ENCODE results near the gene RNF20. TPM values are rescaled to one million over a fixed set of nuclear protein-coding genes. Genes with fewer than 3 reads are reported as not detected.
A peak's percentile ranks its signal among the peaks of the same experiment; 100 is the strongest.

Gene RNF20
- polyA plus RNA-seq, 4 donors, result 6.8 to 36.5 (median 13.6) TPM

DNA sequence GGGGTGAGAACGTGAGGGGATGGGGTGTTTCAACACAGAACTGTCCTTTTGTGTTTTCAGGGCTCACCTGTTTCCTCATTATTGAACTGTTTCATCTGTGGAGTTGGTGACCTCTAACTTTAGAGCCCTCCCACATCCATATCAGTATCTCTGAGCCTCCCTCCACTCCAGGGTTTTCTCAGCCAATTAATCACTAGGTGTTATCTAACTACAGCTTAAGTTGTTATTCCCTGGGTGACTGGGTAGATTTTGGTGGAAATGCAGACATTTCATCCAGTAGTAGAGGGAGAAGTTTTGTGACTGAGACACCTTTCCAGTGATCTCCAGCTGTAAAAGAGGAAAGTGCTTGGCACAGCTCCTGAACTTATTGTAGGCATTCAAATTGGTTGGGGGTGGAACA, 37.5 kb downstream of the RNF20 start:
- Histone ChIP-seq H3K4me3 (ENCODE audit: low read depth in 1 of 3, low read length in 3 of 3) (no peak overlapping the region), H3K27ac (ENCODE audit: low read depth in 1 of 3, low read length in 2 of 3) (no peak overlapping the region), H3K27me3 (ENCODE audit: control insufficient read depth in 3 of 3, insufficient read depth in 3 of 3, low read length in 3 of 3) (no peaks in the 10 kb centered on the region), H3K4me1 (ENCODE audit: control insufficient read depth in 3 of 3, insufficient read depth in 2 of 3, low read depth in 1 of 3, low read length in 2 of 3) (no peaks in the 10 kb centered on the region), H3K36me3 (ENCODE audit: control insufficient read depth in 3 of 3, insufficient read depth in 2 of 3, low read depth in 1 of 3, low read length in 3 of 3) (peaks cover 0 to 6% (median 2%) of the 10 kb centered on the region in 3 donors), H3K9me3 (ENCODE audit: control insufficient read depth in 2 of 2, insufficient read depth in 1 of 2, low read depth in 1 of 2, low read length in 1 of 2) (no peaks in the 10 kb centered on the region)
- no peak for DNase-seq
- no peak for FAIRE-seq
- 47 to 73% (median 68%) methylated on average over 1 of the region's 1 CpG for WGBS, 3 donors

DNA sequence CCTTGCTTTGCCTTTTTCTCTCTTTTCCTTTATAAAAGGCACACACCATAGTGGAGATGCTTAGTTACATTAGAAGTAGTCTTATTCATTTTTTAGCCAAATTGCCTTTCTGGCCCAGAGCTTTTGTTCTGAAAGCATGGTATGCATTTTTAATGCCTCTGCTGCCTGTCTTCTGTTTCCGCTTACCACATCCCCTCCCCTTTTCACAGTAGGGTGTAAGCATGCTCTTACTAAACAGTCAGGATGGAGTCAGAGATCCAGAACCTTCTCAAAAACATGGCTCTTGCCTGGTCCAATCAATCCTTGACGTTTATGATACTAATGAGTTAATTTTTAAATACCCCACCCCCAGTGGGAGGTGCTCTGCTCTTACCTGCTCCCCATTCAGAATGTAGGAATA, 38.7 kb downstream of the RNF20 start:
- DNase-seq, result no peak
- Histone ChIP-seq H3K4me3 (ENCODE audit: low read depth in 1 of 3, low read length in 3 of 3) (no peak overlapping the region), H3K27me3 (ENCODE audit: control insufficient read depth in 3 of 3, insufficient read depth in 3 of 3, low read length in 3 of 3) (no peaks in the 10 kb centered on the region), H3K36me3 (ENCODE audit: control insufficient read depth in 3 of 3, insufficient read depth in 2 of 3, low read depth in 1 of 3, low read length in 3 of 3) (peaks cover 0 to 6% (median 0%) of the 10 kb centered on the region in 3 donors), H3K4me1 (ENCODE audit: control insufficient read depth in 3 of 3, insufficient read depth in 2 of 3, low read depth in 1 of 3, low read length in 2 of 3) (no peaks in the 10 kb centered on the region), H3K27ac (ENCODE audit: low read depth in 1 of 3, low read length in 2 of 3) (no peak overlapping the region), H3K9me3 (ENCODE audit: control insufficient read depth in 2 of 2, insufficient read depth in 1 of 2, low read depth in 1 of 2, low read length in 1 of 2) (no peaks in the 10 kb centered on the region)
- FAIRE-seq, result no peak
- 43 to 58% (median 46%) methylated on average over 2 of the region's 2 CpGs for WGBS, 3 donors

DNA sequence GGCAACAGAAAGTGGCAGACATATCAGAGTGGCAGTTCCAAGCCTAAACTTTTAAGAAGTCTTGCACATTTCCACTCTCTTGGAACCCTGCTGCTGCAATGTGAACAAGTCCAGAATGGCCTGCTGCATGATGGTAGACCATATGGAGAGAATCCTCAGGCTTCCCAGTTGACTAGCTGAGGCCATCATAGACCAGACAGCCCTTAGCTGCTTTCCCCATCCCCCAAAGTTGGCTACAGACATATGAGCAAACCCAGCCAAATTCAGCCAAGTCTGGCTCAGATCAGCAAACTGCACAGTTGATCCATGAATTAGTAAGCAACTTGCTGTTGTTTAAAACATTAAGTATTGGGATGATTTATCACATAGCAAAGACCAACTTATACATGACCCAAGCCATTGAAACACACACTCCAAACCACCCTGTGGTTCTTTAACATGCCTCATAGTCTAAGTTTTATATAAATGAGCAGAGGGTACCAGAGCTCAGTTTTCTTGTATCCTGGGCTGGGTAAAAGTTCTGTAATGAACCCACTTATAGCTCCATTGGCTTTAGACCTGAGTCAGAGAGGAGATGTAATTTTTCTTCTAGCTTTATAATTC, 41.2 kb downstream of the RNF20 start:
- H3K4me1 ChIP-seq (ENCODE audit: control insufficient read depth in 3 of 3, insufficient read depth in 2 of 3, low read depth in 1 of 3, low read length in 2 of 3), result no peaks in the 10 kb centered on the region
- no peaks in the 10 kb centered on the region for H3K9me3 ChIP-seq (ENCODE audit: control insufficient read depth in 2 of 2, insufficient read depth in 1 of 2, low read depth in 1 of 2, low read length in 1 of 2)
- no peak for FAIRE-seq
- no peak for DNase-seq
- no peak overlapping the region for H3K4me3 ChIP-seq (ENCODE audit: low read depth in 1 of 3, low read length in 3 of 3)
- H3K36me3 ChIP-seq (ENCODE audit: control insufficient read depth in 3 of 3, insufficient read depth in 2 of 3, low read depth in 1 of 3, low read length in 3 of 3), result peaks cover 0 to 3% (median 0%) of the 10 kb centered on the region in 3 donors
- H3K27me3 ChIP-seq (ENCODE audit: control insufficient read depth in 3 of 3, insufficient read depth in 3 of 3, low read length in 3 of 3), result peaks cover 0 to 3% (median 0%) of the 10 kb centered on the region in 3 donors
- no peak overlapping the region for H3K27ac ChIP-seq (ENCODE audit: low read depth in 1 of 3, low read length in 2 of 3)

DNA sequence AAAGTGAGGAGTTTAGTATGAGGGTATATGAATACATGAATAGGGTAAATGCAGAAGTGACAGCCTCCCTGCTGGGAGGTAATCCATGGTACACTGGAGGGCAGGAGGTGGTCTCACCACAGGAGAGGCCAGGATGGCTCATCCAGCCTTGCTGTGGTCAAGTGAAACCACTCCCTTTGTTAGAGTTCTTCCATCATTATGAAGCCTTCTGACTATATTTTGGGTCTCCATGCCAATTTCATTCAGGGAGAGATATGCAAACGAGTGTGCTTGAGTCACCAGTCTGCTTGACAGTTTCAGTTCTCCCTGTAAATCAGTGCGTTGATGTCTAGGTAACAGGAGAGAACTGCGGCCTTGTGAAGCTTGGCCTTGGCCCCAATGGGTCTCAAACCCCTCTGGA, 44.7 kb downstream of the RNF20 start:
- no peak for FAIRE-seq
- 72 to 81% (median 75%) methylated on average over 3 of the region's 3 CpGs for WGBS, 3 donors

DNA sequence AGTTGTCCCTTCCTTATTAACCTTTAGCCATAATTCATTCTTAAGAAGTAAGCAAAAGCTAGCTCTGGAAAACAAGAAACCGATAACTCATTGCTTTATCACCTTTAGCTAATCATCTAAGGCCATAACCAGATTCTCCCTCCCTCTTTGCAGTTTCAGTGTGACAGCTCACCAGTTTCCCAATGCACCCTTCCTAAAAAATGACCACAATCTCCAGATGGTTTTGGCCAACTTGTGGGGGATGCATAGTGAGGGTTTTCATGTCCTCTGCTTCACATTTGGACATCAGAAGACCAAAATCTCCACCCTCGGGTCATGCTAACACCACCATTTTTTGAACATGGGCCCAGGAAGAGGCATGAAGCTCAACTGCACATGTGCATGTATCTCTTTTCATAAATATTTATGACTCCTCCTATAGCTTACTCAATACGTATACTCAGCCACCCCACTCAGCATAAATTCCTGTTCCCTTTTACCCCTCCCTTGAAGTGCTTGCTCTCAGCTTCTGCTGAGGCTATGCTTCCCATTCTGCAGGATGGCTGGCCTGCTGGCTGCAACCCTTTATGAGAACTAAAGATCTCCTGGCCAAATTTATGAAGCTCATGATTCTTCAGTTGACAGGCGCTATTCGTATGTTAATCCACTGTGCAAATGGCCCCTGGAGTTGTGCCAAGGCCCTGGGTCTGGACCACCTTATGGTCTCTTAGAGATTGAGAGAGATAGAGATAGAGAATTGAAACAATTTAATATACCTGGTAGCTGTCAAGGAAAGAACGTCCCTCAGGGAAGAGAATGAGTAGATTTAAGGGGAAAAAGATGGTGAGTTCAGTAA, 46.3 kb downstream of the RNF20 start:
- peaks cover 0 to 3% (median 0%) of the 10 kb centered on the region in 3 donors for H3K27me3 ChIP-seq (ENCODE audit: control insufficient read depth in 3 of 3, insufficient read depth in 3 of 3, low read length in 3 of 3)
- no peaks in the 10 kb centered on the region for H3K9me3 ChIP-seq (ENCODE audit: control insufficient read depth in 2 of 2, insufficient read depth in 1 of 2, low read depth in 1 of 2, low read length in 1 of 2)
- FAIRE-seq, result no peak
- H3K4me1 ChIP-seq (ENCODE audit: control insufficient read depth in 3 of 3, insufficient read depth in 2 of 3, low read depth in 1 of 3, low read length in 2 of 3), result no peaks in the 10 kb centered on the region
- 79 to 90% (median 87%) methylated on average over 6 of the region's 6 CpGs for WGBS, 3 donors
- no peak overlapping the region for H3K27ac ChIP-seq (ENCODE audit: low read depth in 1 of 3, low read length in 2 of 3)
- H3K36me3 ChIP-seq (ENCODE audit: control insufficient read depth in 3 of 3, insufficient read depth in 2 of 3, low read depth in 1 of 3, low read length in 3 of 3), result no peaks in the 10 kb centered on the region
- H3K4me3 ChIP-seq (ENCODE audit: low read depth in 1 of 3, low read length in 3 of 3), result no peak overlapping the region
- no peak for DNase-seq

More for the DNA sequence above, 44.7 kb downstream of the RNF20 start:
- DNase-seq, result no peak
- Histone ChIP-seq H3K4me1 (ENCODE audit: control insufficient read depth in 3 of 3, insufficient read depth in 2 of 3, low read depth in 1 of 3, low read length in 2 of 3) (no peaks in the 10 kb centered on the region), H3K36me3 (ENCODE audit: control insufficient read depth in 3 of 3, insufficient read depth in 2 of 3, low read depth in 1 of 3, low read length in 3 of 3) (no peaks in the 10 kb centered on the region), H3K9me3 (ENCODE audit: control insufficient read depth in 2 of 2, insufficient read depth in 1 of 2, low read depth in 1 of 2, low read length in 1 of 2) (no peaks in the 10 kb centered on the region), H3K4me3 (ENCODE audit: low read depth in 1 of 3, low read length in 3 of 3) (no peak overlapping the region), H3K27ac (ENCODE audit: low read depth in 1 of 3, low read length in 2 of 3) (no peak overlapping the region), H3K27me3 (ENCODE audit: control insufficient read depth in 3 of 3, insufficient read depth in 3 of 3, low read length in 3 of 3) (peaks cover 0 to 3% (median 0%) of the 10 kb centered on the region in 3 donors)

DNA sequence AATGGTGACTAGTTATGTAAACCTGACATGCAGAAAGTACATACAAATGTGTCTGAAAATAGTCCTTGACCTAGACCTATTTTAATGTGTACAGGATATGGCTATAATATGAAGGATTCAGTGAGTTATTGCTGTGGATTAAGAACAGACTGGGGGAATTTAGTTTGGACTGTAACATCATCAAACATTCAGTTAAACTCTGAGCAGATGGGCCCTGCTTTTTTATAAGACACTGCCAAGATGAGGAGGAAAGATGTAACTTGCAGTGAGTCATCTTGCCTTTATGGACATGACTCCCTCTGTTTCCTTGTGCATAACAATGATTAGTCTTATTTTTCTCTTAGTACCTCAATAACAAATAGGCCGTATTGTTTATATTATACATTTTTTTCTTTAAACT, 48.9 kb downstream of the RNF20 start:
- H3K27ac ChIP-seq (ENCODE audit: low read depth in 1 of 3, low read length in 2 of 3), result no peak overlapping the region
- H3K27me3 ChIP-seq (ENCODE audit: control insufficient read depth in 3 of 3, insufficient read depth in 3 of 3, low read length in 3 of 3), result peaks cover 0 to 3% (median 0%) of the 10 kb centered on the region in 3 donors
- DNase-seq, result no peak
- 49 to 85% (median 80%) methylated on average over 1 of the region's 1 CpG for WGBS, 3 donors
- FAIRE-seq, result no peak
- H3K36me3 ChIP-seq (ENCODE audit: control insufficient read depth in 3 of 3, insufficient read depth in 2 of 3, low read depth in 1 of 3, low read length in 3 of 3), result no peaks in the 10 kb centered on the region
- H3K4me1 ChIP-seq (ENCODE audit: control insufficient read depth in 3 of 3, insufficient read depth in 2 of 3, low read depth in 1 of 3, low read length in 2 of 3), result no peaks in the 10 kb centered on the region
- no peak overlapping the region for H3K4me3 ChIP-seq (ENCODE audit: low read depth in 1 of 3, low read length in 3 of 3)
- no peaks in the 10 kb centered on the region for H3K9me3 ChIP-seq (ENCODE audit: control insufficient read depth in 2 of 2, insufficient read depth in 1 of 2, low read depth in 1 of 2, low read length in 1 of 2)

DNA sequence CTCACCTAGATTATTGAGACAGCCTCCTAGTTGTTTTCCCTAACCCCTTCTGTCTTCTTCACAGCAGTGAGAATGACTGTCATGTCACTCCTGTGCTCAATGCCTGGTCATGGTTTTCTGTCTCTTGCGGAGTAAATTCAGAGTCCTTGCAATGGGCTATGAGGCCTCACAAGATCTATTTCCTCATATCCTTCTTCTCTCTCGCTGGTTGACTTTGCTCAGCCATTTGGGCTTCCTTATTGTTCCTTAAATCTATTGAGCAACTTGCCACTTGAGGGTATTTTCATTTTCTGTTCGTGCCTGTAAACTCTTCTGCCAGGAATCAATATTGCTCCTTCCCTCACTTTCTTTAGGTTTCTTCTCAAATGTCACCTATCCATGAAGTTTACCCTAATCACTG, 52.1 kb downstream of the RNF20 start:
- H3K9me3 ChIP-seq (ENCODE audit: control insufficient read depth in 2 of 2, insufficient read depth in 1 of 2, low read depth in 1 of 2, low read length in 1 of 2), result no peaks in the 10 kb centered on the region
- 16 to 50% (median 28%) methylated on average over 3 of the region's 3 CpGs for WGBS, 3 donors
- DNase-seq (peak; percentile 14 to 59), FAIRE-seq (no peak)
- no peak overlapping the region for H3K4me3 ChIP-seq (ENCODE audit: low read depth in 1 of 3, low read length in 3 of 3)
- no peaks in the 10 kb centered on the region for H3K4me1 ChIP-seq (ENCODE audit: control insufficient read depth in 3 of 3, insufficient read depth in 2 of 3, low read depth in 1 of 3, low read length in 2 of 3)
- peak overlapping the region in 1 of 3 donors; percentile 27 for H3K27ac ChIP-seq (ENCODE audit: low read depth in 1 of 3, low read length in 2 of 3)
- no peaks in the 10 kb centered on the region for H3K36me3 ChIP-seq (ENCODE audit: control insufficient read depth in 3 of 3, insufficient read depth in 2 of 3, low read depth in 1 of 3, low read length in 3 of 3)
- no peaks in the 10 kb centered on the region for H3K27me3 ChIP-seq (ENCODE audit: control insufficient read depth in 3 of 3, insufficient read depth in 3 of 3, low read length in 3 of 3)

DNA sequence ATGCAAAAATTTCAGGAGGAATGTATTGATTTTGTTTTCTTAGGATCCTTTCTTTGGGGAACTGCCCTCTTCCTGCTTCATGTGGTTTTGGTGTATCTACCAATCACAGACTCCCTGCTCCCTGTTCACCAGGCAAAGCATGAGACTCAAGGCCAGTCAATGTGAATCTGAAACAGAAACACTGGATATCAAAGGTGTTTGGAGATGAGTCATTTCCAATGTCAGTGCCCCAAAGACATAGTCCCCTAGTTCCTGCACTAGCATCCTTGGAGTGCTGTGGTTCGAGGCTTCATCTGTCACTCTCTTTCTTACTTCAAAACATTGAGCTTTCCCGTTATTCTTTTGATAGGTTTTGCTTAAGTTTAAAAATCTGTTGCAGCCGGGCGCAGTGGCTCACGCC, 53.0 kb downstream of the RNF20 start:
- no peaks in the 10 kb centered on the region for H3K9me3 ChIP-seq (ENCODE audit: control insufficient read depth in 2 of 2, insufficient read depth in 1 of 2, low read depth in 1 of 2, low read length in 1 of 2)
- no peak overlapping the region for H3K4me3 ChIP-seq (ENCODE audit: low read depth in 1 of 3, low read length in 3 of 3)
- WGBS, 3 donors, result 76 to 84% (median 82%) methylated on average over 5 of the region's 5 CpGs
- no peaks in the 10 kb centered on the region for H3K27me3 ChIP-seq (ENCODE audit: control insufficient read depth in 3 of 3, insufficient read depth in 3 of 3, low read length in 3 of 3)
- H3K4me1 ChIP-seq (ENCODE audit: control insufficient read depth in 3 of 3, insufficient read depth in 2 of 3, low read depth in 1 of 3, low read length in 2 of 3), result no peaks in the 10 kb centered on the region
- no peak overlapping the region for H3K27ac ChIP-seq (ENCODE audit: low read depth in 1 of 3, low read length in 2 of 3)
- no peaks in the 10 kb centered on the region for H3K36me3 ChIP-seq (ENCODE audit: control insufficient read depth in 3 of 3, insufficient read depth in 2 of 3, low read depth in 1 of 3, low read length in 3 of 3)
- FAIRE-seq (no peak), DNase-seq (peak in 1 of 2 donors; percentile 21)

Data from small intestine (tissue), 7 donors.